ENCODE measurements around the gene CYP4F3. TPM values are rescaled to one million over a fixed set of nuclear protein-coding genes. Genes with fewer than 3 reads are reported as not detected.

Gene CYP4F3
- total and polyA plus RNA-seq, 2 experiments from 2014 or later = not detected

DNA sequence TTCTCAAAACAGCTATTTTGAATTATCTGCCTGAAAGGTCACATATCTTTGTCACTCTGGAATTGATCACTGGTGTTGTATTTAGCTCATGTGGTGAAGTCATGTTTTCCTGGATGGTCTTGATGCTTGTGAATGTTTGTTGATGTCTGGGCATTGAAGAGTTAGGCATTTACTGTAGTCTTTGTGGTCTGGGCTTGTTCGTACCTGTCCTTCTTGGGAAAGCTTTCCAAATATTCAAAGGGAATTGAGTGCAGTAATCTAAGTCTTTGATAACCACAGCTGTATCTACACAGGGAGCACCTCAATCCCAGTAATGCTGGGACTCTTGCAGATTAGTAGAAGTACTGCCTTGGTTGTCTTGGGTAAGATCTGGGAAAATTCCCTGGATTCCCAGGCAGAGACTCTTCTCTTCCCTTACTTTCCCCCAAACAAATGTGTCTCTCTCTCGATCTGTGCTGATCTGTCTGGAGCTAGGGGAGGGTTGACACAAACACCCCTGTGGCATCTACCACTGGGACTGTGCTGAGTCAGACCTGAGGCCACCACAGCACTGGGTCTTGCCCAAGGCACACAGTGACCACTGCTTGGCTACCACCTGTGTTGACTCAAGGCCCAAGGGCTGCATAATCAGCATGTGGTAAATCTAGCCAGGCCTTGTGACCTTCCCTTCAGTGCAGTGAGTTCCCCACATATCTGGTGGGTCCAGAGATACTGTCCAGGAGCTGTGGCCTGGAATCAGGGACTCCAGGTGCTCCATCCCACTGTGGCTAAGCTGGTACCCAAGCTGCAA, 5.5 kb upstream of the CYP4F3 start:
- Histone ChIP-seq H3K27me3 (replicated peaks; ENCODE audit: insufficient read depth) (peaks cover 3% of the 10 kb centered on the region; the same call in 1 of the 2 replicates), H3K9me2 (ENCODE audit: insufficient read depth) (no peaks in the 10 kb centered on the region), H3K27ac (no peak overlapping the region), H3K36me3 (ENCODE audit: low read depth) (no peaks in the 10 kb centered on the region), H3K4me3 (no peak overlapping the region), H3K4me2 (ENCODE audit: unreplicated experiment) (no peak overlapping the region), H3K9ac (no peak overlapping the region), H3K4me1 (ENCODE audit: insufficient read depth) (no peaks in the 10 kb centered on the region), H2AFZ (no peak overlapping the region), H3K9me3 (ENCODE audit: low read depth) (no peaks in the 10 kb centered on the region), H3F3A (ENCODE audit: insufficient read depth) (no peaks in the 10 kb centered on the region), H3K79me2 (ENCODE audit: insufficient read depth) (no peaks in the 10 kb centered on the region), H4K20me1 (ENCODE audit: insufficient read depth) (no peaks in the 10 kb centered on the region)
- in situ Hi-C loops (cut with MboI) = loop anchor here (25.0 kb wide), 2 partner anchors 552 to 752 kb away; partner anchors contain the start of genes AP1M1 and FAM32A
- WGBS, 2 experiments (ENCODE audit: low coverage in 1 of 2, low lambda C conversion rate in 2 of 2, missing lambda C conversion rate in 2 of 2) = 16 to 24% methylated on average over 2 of the region's 2 CpGs
- no peak for DNase-seq
- no peak for TF ChIP-seq EZH2 (IDR thresholded peaks at IDR 0.05; ENCODE audit: insufficient read depth, poor library complexity, severe bottlenecking)
- no peak for TF ChIP-seq EZH2phosphoT487 (IDR thresholded peaks at IDR 0.05; ENCODE audit: insufficient read depth, low read depth)

GRCh38 chr19:15636026-15636425, 4.7 kb upstream of the CYP4F3 start:
- in situ Hi-C loops (cut with MboI) = loop anchor here (25.0 kb wide), 2 partner anchors 551 to 751 kb away; partner anchors contain the start of genes AP1M1 and FAM32A
- Histone ChIP-seq H3K27ac (no peak overlapping the region), H3K27me3 (replicated peaks; ENCODE audit: insufficient read depth) (peaks cover 3% of the 10 kb centered on the region; the same call in 1 of the 2 replicates), H3K9ac (no peak overlapping the region), H3K79me2 (ENCODE audit: insufficient read depth) (no peaks in the 10 kb centered on the region), H3K4me2 (ENCODE audit: unreplicated experiment) (no peak overlapping the region), H2AFZ (no peak overlapping the region), H3K36me3 (ENCODE audit: low read depth) (no peaks in the 10 kb centered on the region), H3K9me3 (ENCODE audit: low read depth) (no peaks in the 10 kb centered on the region), H3K9me2 (ENCODE audit: insufficient read depth) (no peaks in the 10 kb centered on the region), H4K20me1 (ENCODE audit: insufficient read depth) (no peaks in the 10 kb centered on the region), H3F3A (ENCODE audit: insufficient read depth) (no peaks in the 10 kb centered on the region), H3K4me1 (ENCODE audit: insufficient read depth) (no peaks in the 10 kb centered on the region), H3K4me3 (no peak overlapping the region)
- no peak for DNase-seq
- 17 to 33% methylated on average over 2 of the region's 2 CpGs for WGBS, 2 experiments (ENCODE audit: low coverage in 1 of 2, low lambda C conversion rate in 2 of 2, missing lambda C conversion rate in 2 of 2)
- TF ChIP-seq EZH2 (IDR thresholded peaks at IDR 0.05; ENCODE audit: insufficient read depth, poor library complexity, severe bottlenecking) (no peak), EZH2phosphoT487 (IDR thresholded peaks at IDR 0.05; ENCODE audit: insufficient read depth, low read depth) (no peak)

DNA sequence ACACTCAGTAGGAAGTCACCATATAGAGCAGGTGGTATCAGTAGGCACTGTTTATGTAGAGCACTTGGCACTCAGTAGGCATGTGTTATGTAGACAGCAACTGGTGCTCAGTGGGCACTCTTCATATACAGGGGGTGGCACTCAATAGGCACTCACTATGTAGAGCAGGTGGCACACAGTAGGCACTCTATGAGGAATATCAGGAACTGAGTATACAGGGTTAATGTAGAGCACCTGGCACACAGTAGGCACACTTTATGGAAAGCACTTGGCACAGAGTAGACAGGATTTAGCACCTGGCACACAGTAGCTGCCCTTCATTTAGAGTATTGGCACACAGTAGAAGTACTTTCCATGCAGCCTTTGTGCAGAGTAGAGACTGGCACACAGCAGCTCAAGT, 1.1 kb upstream of the CYP4F3 start:
- in situ Hi-C loops (cut with MboI) = loop anchor here (25.0 kb wide), 2 partner anchors 548 to 748 kb away; partner anchors contain the start of genes AP1M1 and FAM32A
- Histone ChIP-seq H3K9ac (no peak overlapping the region), H3K79me2 (ENCODE audit: insufficient read depth) (no peaks in the 10 kb centered on the region), H2AFZ (no peak overlapping the region), H3K9me3 (ENCODE audit: low read depth) (no peaks in the 10 kb centered on the region), H3K27ac (no peak overlapping the region), H4K20me1 (ENCODE audit: insufficient read depth) (no peaks in the 10 kb centered on the region), H3K27me3 (replicated peaks; ENCODE audit: insufficient read depth) (peaks cover 3% of the 10 kb centered on the region; the same call in 1 of the 2 replicates), H3K4me3 (no peak overlapping the region), H3K36me3 (ENCODE audit: low read depth) (no peaks in the 10 kb centered on the region), H3K4me1 (ENCODE audit: insufficient read depth) (no peaks in the 10 kb centered on the region), H3F3A (ENCODE audit: insufficient read depth) (no peaks in the 10 kb centered on the region), H3K4me2 (ENCODE audit: unreplicated experiment) (no peak overlapping the region), H3K9me2 (ENCODE audit: insufficient read depth) (no peaks in the 10 kb centered on the region)
- TF ChIP-seq EZH2 (IDR thresholded peaks at IDR 0.05; ENCODE audit: insufficient read depth, poor library complexity, severe bottlenecking) (no peak), EZH2phosphoT487 (IDR thresholded peaks at IDR 0.05; ENCODE audit: insufficient read depth, low read depth) (no peak)
- DNase-seq = no peak

DNA sequence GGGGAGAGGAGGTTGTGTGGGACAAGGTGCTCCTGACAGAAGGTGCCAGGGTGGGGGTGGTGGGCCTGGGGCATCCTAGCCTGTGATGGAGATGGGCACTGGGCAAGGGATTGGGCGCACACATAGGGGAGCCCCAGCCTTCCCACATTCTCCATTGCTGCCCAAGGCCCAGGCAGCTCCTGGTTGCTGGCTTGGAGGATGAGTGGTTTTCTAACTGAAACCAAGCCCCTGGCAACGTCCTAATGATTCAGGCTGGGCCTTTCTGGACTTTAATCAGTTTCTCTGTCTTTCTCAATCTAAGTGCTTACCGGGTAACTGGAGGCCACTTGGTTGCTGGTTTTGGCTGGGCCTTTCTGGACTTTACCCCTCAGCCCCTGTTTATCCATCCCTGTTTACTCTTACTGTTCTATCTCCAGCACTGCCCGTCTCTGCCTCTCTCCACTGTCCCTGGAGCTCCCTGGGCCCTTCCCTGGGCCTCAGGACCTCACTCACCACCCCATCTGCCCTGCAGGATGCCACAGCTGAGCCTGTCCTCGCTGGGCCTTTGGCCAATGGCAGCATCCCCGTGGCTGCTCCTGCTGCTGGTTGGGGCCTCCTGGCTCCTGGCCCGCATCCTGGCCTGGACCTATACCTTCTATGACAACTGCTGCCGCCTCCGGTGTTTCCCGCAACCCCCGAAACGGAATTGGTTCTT, 354 bp downstream of the CYP4F3 start:
- H3K4me3 ChIP-seq = no peak overlapping the region
- no peaks in the 10 kb centered on the region for H4K20me1 ChIP-seq (ENCODE audit: insufficient read depth)
- H3K4me1 ChIP-seq (ENCODE audit: insufficient read depth) = no peaks in the 10 kb centered on the region
- H3K9me3 ChIP-seq (ENCODE audit: low read depth) = no peaks in the 10 kb centered on the region
- in situ Hi-C loops (cut with MboI) = loop anchor here (25.0 kb wide), 2 partner anchors 546 to 746 kb away; partner anchors contain the start of genes AP1M1 and FAM32A
- H3K27me3 ChIP-seq (replicated peaks; ENCODE audit: insufficient read depth) = peaks cover 3% of the 10 kb centered on the region; the same call in 1 of the 2 replicates
- peak; percentile 1 for DNase-seq
- no peak overlapping the region for H3K9ac ChIP-seq
- no peaks in the 10 kb centered on the region for H3K79me2 ChIP-seq (ENCODE audit: insufficient read depth)
- H3F3A ChIP-seq (ENCODE audit: insufficient read depth) = no peaks in the 10 kb centered on the region
- no peak overlapping the region for H3K27ac ChIP-seq
- no peaks in the 10 kb centered on the region for H3K9me2 ChIP-seq (ENCODE audit: insufficient read depth)
- H2AFZ ChIP-seq = no peak overlapping the region
- 41 to 45% methylated on average over 12 of the region's 12 CpGs for WGBS, 2 experiments (ENCODE audit: low coverage in 1 of 2, low lambda C conversion rate in 2 of 2, missing lambda C conversion rate in 2 of 2)
- TF ChIP-seq EZH2phosphoT487 (IDR thresholded peaks at IDR 0.05; ENCODE audit: insufficient read depth, low read depth) = no peak
- TF ChIP-seq EZH2 (IDR thresholded peaks at IDR 0.05; ENCODE audit: insufficient read depth, poor library complexity, severe bottlenecking) = no peak
- no peaks in the 10 kb centered on the region for H3K36me3 ChIP-seq (ENCODE audit: low read depth)
- H3K4me2 ChIP-seq (ENCODE audit: unreplicated experiment) = no peak overlapping the region
